ENCODE results near the gene RHOG.

GRCh38 chr11:3826721-3827120 is 14.0 kb downstream of the RHOG start:
- TF ChIP-seq CTCF (IDR thresholded peaks at IDR 0.05) (no peak), POLR2AphosphoS5 (IDR thresholded peaks at IDR 0.05) (no peak)
